GM12865 (cell line): ENCODE results near the gene CTTNBP2.

Source experiments
- DNase-seq: peaks from one replicate; pipeline ENCODE4 v3.0.0; 2010; ENCODE audit warnings: low read depth
- H3K4me3 ChIP-seq: 2 replicates; pipeline ENCODE4 v1.5.1; 2011; ENCODE audit warnings: mild to moderate bottlenecking, low read depth, low read length, control low read depth
- TF ChIP-seq, protein P1 (sequence below): IDR thresholded peaks from 2 replicates; pipeline ENCODE4 v1.5.1; 2011; ENCODE audit warnings: low read length, control low read depth, low read depth, inconsistent platforms; ENCODE audit not compliant: insufficient read depth; ENCODE audit errors: missing control alignments

Gene CTTNBP2

DNA sequence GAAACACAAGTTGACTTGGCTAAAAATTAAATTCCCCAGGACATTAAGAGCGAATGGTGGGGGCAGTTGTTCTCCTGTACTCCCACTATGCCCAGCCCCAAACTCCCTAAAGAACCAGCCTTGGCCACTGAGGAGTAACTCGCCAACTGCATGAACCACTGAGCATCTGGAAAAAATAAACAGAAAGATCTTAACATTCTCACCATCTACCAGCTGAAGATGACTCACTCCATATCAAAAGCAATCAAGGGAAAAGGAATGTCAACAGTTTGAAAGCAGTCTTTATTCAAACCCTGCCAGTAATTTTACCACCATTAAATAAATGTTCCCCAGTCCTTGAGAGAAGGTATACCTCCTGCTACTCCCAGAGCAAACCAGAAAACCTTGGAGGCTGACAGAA is 45.4 kb downstream of the CTTNBP2 start:
- H3K4me3 ChIP-seq: no peak overlapping the region
- no peak for DNase-seq
- TF ChIP-seq, protein P1, sequence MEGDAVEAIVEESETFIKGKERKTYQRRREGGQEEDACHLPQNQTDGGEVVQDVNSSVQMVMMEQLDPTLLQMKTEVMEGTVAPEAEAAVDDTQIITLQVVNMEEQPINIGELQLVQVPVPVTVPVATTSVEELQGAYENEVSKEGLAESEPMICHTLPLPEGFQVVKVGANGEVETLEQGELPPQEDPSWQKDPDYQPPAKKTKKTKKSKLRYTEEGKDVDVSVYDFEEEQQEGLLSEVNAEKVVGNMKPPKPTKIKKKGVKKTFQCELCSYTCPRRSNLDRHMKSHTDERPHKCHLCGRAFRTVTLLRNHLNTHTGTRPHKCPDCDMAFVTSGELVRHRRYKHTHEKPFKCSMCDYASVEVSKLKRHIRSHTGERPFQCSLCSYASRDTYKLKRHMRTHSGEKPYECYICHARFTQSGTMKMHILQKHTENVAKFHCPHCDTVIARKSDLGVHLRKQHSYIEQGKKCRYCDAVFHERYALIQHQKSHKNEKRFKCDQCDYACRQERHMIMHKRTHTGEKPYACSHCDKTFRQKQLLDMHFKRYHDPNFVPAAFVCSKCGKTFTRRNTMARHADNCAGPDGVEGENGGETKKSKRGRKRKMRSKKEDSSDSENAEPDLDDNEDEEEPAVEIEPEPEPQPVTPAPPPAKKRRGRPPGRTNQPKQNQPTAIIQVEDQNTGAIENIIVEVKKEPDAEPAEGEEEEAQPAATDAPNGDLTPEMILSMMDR: no peak

- no peak for DNase-seq
Observed at GRCh38 chr7:117825132-117825531, 48.1 kb downstream of the CTTNBP2 start.

GRCh38 chr7:117824592-117824991 is 48.6 kb downstream of the CTTNBP2 start:
- DNase-seq: no peak
- TF ChIP-seq, protein P1: no peak

More at GRCh38 chr7:117825132-117825531, 48.1 kb downstream of the CTTNBP2 start:
- TF ChIP-seq, protein P1: no peak
- no peak overlapping the region for H3K4me3 ChIP-seq

GRCh38 chr7:117819558-117819957 is 53.7 kb downstream of the CTTNBP2 start:
- TF ChIP-seq, protein P1: no peak
- no peak overlapping the region for H3K4me3 ChIP-seq
- no peak for DNase-seq

More at GRCh38 chr7:117824592-117824991, 48.6 kb downstream of the CTTNBP2 start:
- no peak overlapping the region for H3K4me3 ChIP-seq

DNA sequence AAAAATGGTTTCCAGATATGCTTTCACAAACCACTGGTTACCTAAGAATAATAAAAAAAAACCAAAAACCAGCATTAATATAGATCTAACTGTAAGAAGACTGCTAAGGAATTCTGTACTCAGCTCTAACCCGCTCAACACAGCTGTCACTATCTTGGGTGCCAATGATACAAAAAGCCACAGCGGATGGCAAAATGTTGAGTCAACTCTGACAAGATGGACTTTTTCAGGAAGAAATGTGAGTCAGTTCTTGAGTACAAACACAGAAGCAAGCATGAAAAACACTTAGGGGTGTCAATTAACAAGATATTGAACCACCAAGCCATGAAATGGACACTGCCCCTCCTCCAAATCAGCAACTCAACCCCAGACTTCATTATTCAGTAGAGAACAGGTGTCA is 55.0 kb downstream of the CTTNBP2 start:
- TF ChIP-seq, protein P1: no peak
- DNase-seq: no peak
- H3K4me3 ChIP-seq: no peak overlapping the region

DNA sequence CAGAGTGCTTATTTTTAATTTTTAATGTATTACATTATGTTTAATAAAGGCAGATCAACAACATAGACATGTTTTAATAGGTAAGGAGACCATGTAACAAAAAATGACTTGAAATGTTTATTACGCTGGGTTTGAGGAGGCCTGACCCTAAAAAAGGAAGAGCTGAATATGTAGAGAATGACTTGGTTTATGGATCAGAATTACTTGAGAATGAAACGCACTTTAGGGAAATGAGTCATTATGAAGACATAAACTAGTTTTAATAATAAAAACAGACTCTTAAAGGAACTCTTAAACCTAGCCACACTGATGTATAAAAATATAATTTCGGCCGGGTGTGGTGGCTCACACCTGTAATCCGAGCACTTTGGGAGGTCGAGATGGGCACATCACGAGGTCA is 56.5 kb downstream of the CTTNBP2 start:
- TF ChIP-seq, protein P1: no peak
- H3K4me3 ChIP-seq: no peak overlapping the region
- DNase-seq: no peak

DNA sequence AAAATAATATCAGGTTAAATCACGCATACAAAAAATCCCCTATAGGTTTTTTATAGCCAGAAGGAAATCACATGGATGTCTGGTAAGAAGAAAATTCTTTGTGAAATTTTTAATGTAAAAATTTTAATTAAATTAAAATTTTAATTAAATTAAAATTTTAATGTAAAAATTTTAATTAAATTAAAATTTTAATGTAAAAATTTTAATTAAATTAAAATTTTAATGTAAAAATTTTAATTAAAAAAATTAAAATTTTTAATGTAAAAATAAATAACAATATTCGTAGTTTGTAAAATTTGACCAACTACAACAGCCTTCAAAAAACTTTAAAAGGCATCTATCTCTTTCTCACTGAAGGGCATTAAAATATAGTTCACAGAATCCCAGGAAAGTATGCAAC is 61.5 kb downstream of the CTTNBP2 start:
- no peak overlapping the region for H3K4me3 ChIP-seq
- no peak for DNase-seq
- TF ChIP-seq, protein P1: no peak
